KMS-11 (cell line): ENCODE results near the gene RNASET2.
A peak's percentile ranks its signal among the peaks of the same experiment; 100 is the strongest.

Experiments used
- H2AFZ ChIP-seq: fragments of 200-600 bp; sonication (generic); 2 replicates; pipeline ENCODE4 v1.6.1; 2016; ENCODE audit warnings: antibody characterized with exemption, mixed run types, low read depth
- H3K27ac ChIP-seq: fragments of 200-600 bp; sonication (generic); 2 replicates; pipeline ENCODE4 v1.6.1; 2016; ENCODE audit warnings: mild to moderate bottlenecking, mixed run types
- H3K27me3 ChIP-seq: fragments of 200-600 bp; sonication (generic); 2 replicates; pipeline ENCODE4 v1.6.1; 2017; ENCODE audit warnings: mild to moderate bottlenecking, low read depth, mixed run types, moderate library complexity; ENCODE audit not compliant: insufficient read depth
- H3K36me3 ChIP-seq: fragments of 200-600 bp; sonication (generic); 2 replicates; pipeline ENCODE4 v1.6.1; 2017; ENCODE audit warnings: mild to moderate bottlenecking, mixed run types; ENCODE audit not compliant: insufficient read depth
- H3K4me1 ChIP-seq: fragments of 200-600 bp; sonication (generic); 2 replicates; pipeline ENCODE4 v1.6.1; 2016; ENCODE audit warnings: mild to moderate bottlenecking, low read depth, mixed run types; ENCODE audit not compliant: poor library complexity, severe bottlenecking
- H3K4me2 ChIP-seq: fragments of 200-600 bp; sonication (generic); 2 replicates; pipeline ENCODE4 v1.7.0; 2016; ENCODE audit warnings: mild to moderate bottlenecking, mixed run types
- H3K4me3 ChIP-seq: fragments of 200-600 bp; sonication (generic); IDR thresholded peaks from 2 replicates; pipeline ENCODE4 v1.6.1; 2017; ENCODE audit warnings: low read depth, low read length, mixed read lengths; ENCODE audit not compliant: insufficient read depth
- H3K79me2 ChIP-seq: fragments of 200-600 bp; sonication (generic); 2 replicates; pipeline ENCODE4 v1.6.1; 2016; ENCODE audit warnings: low read depth, mixed run types; ENCODE audit not compliant: insufficient read depth
- H3K9ac ChIP-seq: fragments of 200-600 bp; sonication (generic); 2 replicates; pipeline ENCODE4 v1.6.1; 2016; ENCODE audit warnings: mild to moderate bottlenecking, mixed run types
- H4K20me1 ChIP-seq: fragments of 200-600 bp; sonication (generic); 2 replicates; pipeline ENCODE4 v1.6.1; 2016; ENCODE audit warnings: mild to moderate bottlenecking, mixed run types; ENCODE audit not compliant: insufficient read depth
- CTCF ChIP-seq: fragments of 200-600 bp; sonication (generic); conservative IDR thresholded peaks from 2 replicates; pipeline ENCODE4 v1.6.1; 2017; ENCODE audit warnings: low read depth, mild to moderate bottlenecking, antibody characterized with exemption, low read length, moderate library complexity, mixed read lengths

Gene RNASET2

GRCh38 chr6:166996406-166996805 is 40.1 kb upstream of the RNASET2 start:
- peaks cover 38% of the 10 kb centered on the region; the same call in 1 of the 2 replicates for H3K79me2 ChIP-seq
- no peak for TF ChIP-seq CTCF
- no peak overlapping the region for H3K4me3 ChIP-seq
- no peak overlapping the region for H3K4me2 ChIP-seq
- H2AFZ ChIP-seq: no peak overlapping the region
- peaks cover 19% of the 10 kb centered on the region for H3K4me1 ChIP-seq
- no peak overlapping the region for H3K9ac ChIP-seq
- no peaks in the 10 kb centered on the region for H3K27me3 ChIP-seq
- H3K36me3 ChIP-seq: no peaks in the 10 kb centered on the region
- no peak overlapping the region for H3K27ac ChIP-seq
- H4K20me1 ChIP-seq: no peaks in the 10 kb centered on the region

- Histone ChIP-seq H3K4me2 (no peak overlapping the region), H3K36me3 (no peaks in the 10 kb centered on the region), H4K20me1 (no peaks in the 10 kb centered on the region), H2AFZ (no peak overlapping the region), H3K9ac (no peak overlapping the region), H3K27ac (no peak overlapping the region), H3K4me1 (no peaks in the 10 kb centered on the region), H3K27me3 (no peaks in the 10 kb centered on the region), H3K4me3 (no peak overlapping the region), H3K79me2 (no peaks in the 10 kb centered on the region; the same call in 1 of the 2 replicates)
- TF ChIP-seq CTCF: peak; percentile 57; the same call in 1 of the 2 replicates
These were observed 33.2 kb upstream of the RNASET2 start for GRCh38 chr6:166989427-166990032.

GRCh38 chr6:166988674-166989201 is 32.4 kb upstream of the RNASET2 start:
- H3K4me1 ChIP-seq: no peaks in the 10 kb centered on the region
- no peaks in the 10 kb centered on the region; the same call in 1 of the 2 replicates for H3K79me2 ChIP-seq
- H3K36me3 ChIP-seq: no peaks in the 10 kb centered on the region
- H3K27ac ChIP-seq: no peak overlapping the region
- no peaks in the 10 kb centered on the region for H3K27me3 ChIP-seq
- H3K9ac ChIP-seq: no peak overlapping the region
- no peak for TF ChIP-seq CTCF
- H2AFZ ChIP-seq: no peak overlapping the region
- H3K4me2 ChIP-seq: no peak overlapping the region
- no peak overlapping the region for H3K4me3 ChIP-seq
- no peaks in the 10 kb centered on the region for H4K20me1 ChIP-seq

GRCh38 chr6:166987930-166988329 is 31.6 kb upstream of the RNASET2 start:
- H3K27ac ChIP-seq: no peak overlapping the region
- H3K4me2 ChIP-seq: no peak overlapping the region
- H3K27me3 ChIP-seq: no peaks in the 10 kb centered on the region
- H2AFZ ChIP-seq: no peak overlapping the region
- no peaks in the 10 kb centered on the region; the same call in 1 of the 2 replicates for H3K79me2 ChIP-seq
- no peaks in the 10 kb centered on the region for H4K20me1 ChIP-seq
- H3K4me3 ChIP-seq: no peak overlapping the region
- no peak for TF ChIP-seq CTCF
- H3K9ac ChIP-seq: no peak overlapping the region
- H3K36me3 ChIP-seq: no peaks in the 10 kb centered on the region
- no peaks in the 10 kb centered on the region for H3K4me1 ChIP-seq
